Measurements from ENCODE around the gene SGMS2.

SGMS2 gene

GRCh38 chr4:107831140-107831539, 6.4 kb downstream of the SGMS2 start:
- DNase-seq, result no peak

GRCh38 chr4:107832275-107832807, 7.6 kb downstream of the SGMS2 start:
- no peak for DNase-seq

- DNase-seq, result no peak
These were observed 9.6 kb downstream of the SGMS2 start for GRCh38 chr4:107834241-107834794.

GRCh38 chr4:107835406-107835805, 10.7 kb downstream of the SGMS2 start:
- DNase-seq, result no peak

- DNase-seq, result no peak
These were observed 12.6 kb downstream of the SGMS2 start for GRCh38 chr4:107837317-107837716.

- no peak for DNase-seq
These were observed 13.3 kb downstream of the SGMS2 start for GRCh38 chr4:107837776-107838618.

GRCh38 chr4:107838861-107839565, 14.3 kb downstream of the SGMS2 start:
- DNase-seq, result peak; percentile 43

GRCh38 chr4:107843391-107843790, 18.7 kb downstream of the SGMS2 start:
- no peak for DNase-seq

GRCh38 chr4:107845681-107846080, 20.9 kb downstream of the SGMS2 start:
- no peak for DNase-seq

GRCh38 chr4:107850438-107850837, 25.7 kb downstream of the SGMS2 start:
- DNase-seq, result no peak

- DNase-seq, result peak; percentile 71
These were observed 29.0 kb downstream of the SGMS2 start for GRCh38 chr4:107853444-107854355.

- peak; percentile 30 for DNase-seq
These were observed 29.8 kb downstream of the SGMS2 start for GRCh38 chr4:107854356-107855022.

- no peak for DNase-seq
These were observed 31.0 kb downstream of the SGMS2 start for GRCh38 chr4:107855723-107856122.

- no peak for DNase-seq
These were observed 32.2 kb downstream of the SGMS2 start for GRCh38 chr4:107856901-107857300.

GRCh38 chr4:107857741-107858140, 33.0 kb downstream of the SGMS2 start:
- no peak for DNase-seq

- DNase-seq, result no peak
These were observed 33.5 kb downstream of the SGMS2 start for GRCh38 chr4:107858158-107858742.

- DNase-seq, result peak; percentile 56
These were observed 37.9 kb downstream of the SGMS2 start for GRCh38 chr4:107862658-107863057.

GRCh38 chr4:107863416-107863815, 38.7 kb downstream of the SGMS2 start:
- DNase-seq, result peak; percentile 57

- peak; percentile 58 for DNase-seq
These were observed 39.2 kb downstream of the SGMS2 start for GRCh38 chr4:107863850-107864371.

- no peak for DNase-seq
These were observed 42.0 kb downstream of the SGMS2 start for GRCh38 chr4:107866726-107867125.

GRCh38 chr4:107870236-107870635, 45.5 kb downstream of the SGMS2 start:
- DNase-seq, result no peak

All from EL (cell line).